CD4-positive, CD25-positive, alpha-beta regulatory T cell (primary cell): ENCODE results near the gene ME3. TPM values are rescaled to one million over a fixed set of nuclear protein-coding genes. Genes with fewer than 3 reads are reported as not detected.
A peak's percentile ranks its signal among the peaks of the same experiment; 100 is the strongest.

Source experiments
- ATAC-seq, 2 donors: fragments of 150-1000 bp; cut with Tn5 transposase; one replicate each; pipeline ENCODE4 v1.10.0; 2021; ENCODE audit warnings: low read depth in 2 of 2, moderate number of reproducible peaks in 2 of 2, moderate library complexity in 1 of 2
- DNase-seq, 3 donors: peaks; one replicate each; pipeline versions ENCODE4 v3.0.0 to v3.0.0-alpha.2; 2012 to 2022; ENCODE audit warnings: mixed read lengths in 1 of 3
- H3K27ac ChIP-seq: one replicate; pipeline ENCODE4 v1.7.0; 2013; ENCODE audit warnings: mild to moderate bottlenecking, low read length; ENCODE audit not compliant: insufficient read depth, poor library complexity, severe bottlenecking
- H3K27me3 ChIP-seq: one replicate; pipeline ENCODE4 v1.7.0; 2013; ENCODE audit warnings: low read length; ENCODE audit not compliant: control insufficient read depth, insufficient read depth
- H3K36me3 ChIP-seq: one replicate; pipeline ENCODE4 v1.7.0; 2013; ENCODE audit warnings: mild to moderate bottlenecking, low read length, moderate library complexity; ENCODE audit not compliant: control insufficient read depth, insufficient read depth
- H3K4me1 ChIP-seq: 2 replicates; pipeline ENCODE4 v1.7.0; 2013; ENCODE audit warnings: mild to moderate bottlenecking, low read length; ENCODE audit not compliant: insufficient read depth, control insufficient read depth, poor library complexity, severe bottlenecking
- H3K4me3 ChIP-seq: one replicate; pipeline ENCODE4 v1.7.0; 2013; ENCODE audit warnings: low read depth, mild to moderate bottlenecking, low read length, moderate library complexity
- H3K9me3 ChIP-seq, 2 experiments: 1 replicate in 1 of 2; 2 replicates in 1 of 2; pipeline ENCODE4 v1.7.0; 2013; ENCODE audit warnings: low read length in 2 of 2, mild to moderate bottlenecking in 1 of 2, moderate library complexity in 1 of 2; ENCODE audit not compliant: control insufficient read depth in 2 of 2
- H3K27ac Mint-ChIP-seq, 3 donors: one replicate each; pipeline ENCODE4 v1.8.0; 2020 to 2022; ENCODE audit warnings: mild to moderate bottlenecking in 3 of 3, mixed read lengths in 3 of 3, moderate library complexity in 2 of 3
- H3K27me3 Mint-ChIP-seq: one replicate; pipeline ENCODE4 v1.8.0; 2022; ENCODE audit warnings: mild to moderate bottlenecking, mixed read lengths
- H3K36me3 Mint-ChIP-seq: one replicate; pipeline ENCODE4 v1.8.0; 2020; ENCODE audit warnings: mixed read lengths
- H3K4me1 Mint-ChIP-seq, 4 donors: one replicate each; pipeline ENCODE4 v1.8.0; 2020 to 2022; ENCODE audit warnings: mixed read lengths in 4 of 4, mild to moderate bottlenecking in 1 of 4
- H3K4me3 Mint-ChIP-seq, 4 donors: one replicate each; pipeline ENCODE4 v1.8.0; 2020 to 2022; ENCODE audit warnings: mild to moderate bottlenecking in 4 of 4, mixed read lengths in 4 of 4, moderate library complexity in 3 of 4
- H3K9me3 Mint-ChIP-seq, 7 donors: one replicate each; pipeline ENCODE4 v1.8.0; 2020 to 2022; ENCODE audit warnings: mixed read lengths in 7 of 7, mild to moderate bottlenecking in 3 of 7, moderate library complexity in 2 of 7
- polyA plus RNA-seq, 4 donors: library from polyadenylated mRNA; unstranded; fragments of 300-500 nt; fragmentation: Illumina TruSeq; gene quantifications; one replicate each; pipeline ENCODE4 v1.2.3, GENCODE V29; 2021
- total RNA-seq: library from RNA; stranded (reverse); gene quantifications from one replicate; pipeline ENCODE4 v1.2.3, GENCODE V29; 2022

The ME3 gene
- total and polyA plus RNA-seq, 5 donors from 2014 or later: 0.18 to 1.4 (median 0.38) TPM; not detected in 2

DNA sequence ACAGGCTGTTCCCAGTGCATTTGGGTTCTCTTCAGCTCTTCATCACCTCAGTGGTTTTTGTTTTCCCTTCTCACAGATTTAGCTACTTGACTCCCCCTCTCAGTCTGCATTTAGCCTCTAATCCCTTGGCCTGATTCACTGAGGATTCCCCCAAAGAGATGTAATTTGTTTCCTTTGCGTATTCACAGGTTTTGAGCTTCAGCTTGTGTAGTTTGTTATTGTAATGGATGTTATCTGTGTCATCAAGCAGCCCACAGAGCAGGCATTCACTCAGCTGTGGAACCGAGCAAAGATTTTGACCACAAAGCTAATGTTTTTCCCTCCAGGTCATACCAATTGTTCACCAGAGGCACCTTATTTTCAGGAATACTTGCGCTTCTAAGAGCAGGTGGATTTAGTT lies 6.4 kb upstream of the ME3 start:
- H3K4me1 ChIP-seq: no peaks in the 10 kb centered on the region
- H3K27ac Mint-ChIP-seq: no peak overlapping the region
- ATAC-seq: no peak

DNA sequence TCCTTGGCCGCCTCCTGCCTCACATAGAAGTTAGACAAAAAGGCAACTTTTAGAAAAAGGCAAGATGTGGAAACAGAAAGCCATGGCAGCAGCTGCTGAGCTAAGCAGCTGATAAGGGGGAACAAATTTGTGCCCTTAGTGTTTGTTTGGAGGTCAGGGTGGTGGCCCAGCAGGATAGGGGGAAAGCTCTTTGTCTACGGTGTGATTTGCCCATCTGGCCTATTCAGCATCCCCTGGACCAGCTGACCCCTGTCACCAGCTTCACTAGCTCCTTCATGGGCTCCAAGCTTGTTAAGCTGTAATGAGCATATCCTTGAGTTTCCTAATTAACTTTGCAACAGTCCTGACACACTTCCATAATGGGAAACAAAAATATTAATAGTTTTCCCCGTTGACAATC lies 5.9 kb upstream of the ME3 start:
- Histone ChIP-seq H3K36me3 (no peaks in the 10 kb centered on the region), H3K4me1 (no peaks in the 10 kb centered on the region), H3K9me3 (no peaks in the 10 kb centered on the region), H3K27me3 (no peaks in the 10 kb centered on the region), H3K27ac (no peak overlapping the region), H3K4me3 (no peak overlapping the region)
- Mint-ChIP-seq H3K4me3 (no peak overlapping the region), H3K4me1 (peaks cover 0 to under 1% (median 0%) of the 10 kb centered on the region in 4 donors), H3K27ac (no peak overlapping the region), H3K36me3 (no peaks in the 10 kb centered on the region), H3K9me3 (no peaks in the 10 kb centered on the region), H3K27me3 (peaks cover 3% of the 10 kb centered on the region)
- no peak for DNase-seq
- no peak for ATAC-seq

More for the DNA sequence above, 6.4 kb upstream of the ME3 start:
- DNase-seq: no peak
- Histone ChIP-seq H3K36me3 (no peaks in the 10 kb centered on the region), H3K9me3 (no peaks in the 10 kb centered on the region), H3K27me3 (no peaks in the 10 kb centered on the region), H3K27ac (no peak overlapping the region), H3K4me3 (no peak overlapping the region)
- H3K4me1 Mint-ChIP-seq: no peaks in the 10 kb centered on the region
- no peaks in the 10 kb centered on the region for H3K9me3 Mint-ChIP-seq
- no peaks in the 10 kb centered on the region for H3K27me3 Mint-ChIP-seq
- no peak overlapping the region for H3K4me3 Mint-ChIP-seq
- no peaks in the 10 kb centered on the region for H3K36me3 Mint-ChIP-seq

DNA sequence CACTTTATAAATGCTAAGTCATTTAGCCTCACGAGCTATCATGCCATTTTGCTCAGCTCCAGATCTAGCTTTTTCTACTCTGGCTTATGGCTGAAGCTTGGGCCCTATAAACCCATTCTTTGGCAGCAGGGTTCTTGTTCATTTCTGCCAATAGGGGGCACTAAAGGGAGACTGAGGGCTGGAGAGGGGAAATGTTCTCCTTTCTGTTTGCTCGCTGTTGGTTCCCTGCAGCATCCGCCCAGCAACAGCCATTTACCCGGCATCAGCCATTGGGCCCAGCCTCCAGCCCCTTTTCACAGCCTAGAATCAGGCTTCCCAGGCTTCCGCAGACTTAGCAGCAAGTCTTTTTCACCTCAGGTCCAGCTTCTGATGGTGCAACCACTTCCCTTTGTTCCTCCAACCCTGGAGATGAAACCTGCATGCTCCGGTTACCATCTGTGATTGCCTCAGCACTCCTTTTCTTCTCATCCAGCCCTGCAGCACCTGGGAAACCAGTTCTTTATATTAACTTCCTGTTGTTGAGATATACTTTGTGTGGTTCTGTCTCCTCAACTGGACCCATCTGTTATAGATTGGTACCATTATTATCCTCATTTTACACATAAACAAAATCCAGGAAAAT lies 4.2 kb upstream of the ME3 start:
- peaks cover 3% of the 10 kb centered on the region for H3K4me1 ChIP-seq
- DNase-seq: no peak
- H3K27ac ChIP-seq: no peak overlapping the region
- Mint-ChIP-seq H3K9me3 (peaks cover 0 to 2% (median 0%) of the 10 kb centered on the region in 7 donors), H3K27me3 (peaks cover 14% of the 10 kb centered on the region), H3K4me1 (peaks cover 0 to 10% (median 2%) of the 10 kb centered on the region in 4 donors), H3K36me3 (no peaks in the 10 kb centered on the region), H3K4me3 (no peak overlapping the region), H3K27ac (no peak overlapping the region)
- no peaks in the 10 kb centered on the region for H3K27me3 ChIP-seq
- H3K4me3 ChIP-seq: no peak overlapping the region
- ATAC-seq: no peak
- no peaks in the 10 kb centered on the region for H3K9me3 ChIP-seq
- H3K36me3 ChIP-seq: no peaks in the 10 kb centered on the region

DNA sequence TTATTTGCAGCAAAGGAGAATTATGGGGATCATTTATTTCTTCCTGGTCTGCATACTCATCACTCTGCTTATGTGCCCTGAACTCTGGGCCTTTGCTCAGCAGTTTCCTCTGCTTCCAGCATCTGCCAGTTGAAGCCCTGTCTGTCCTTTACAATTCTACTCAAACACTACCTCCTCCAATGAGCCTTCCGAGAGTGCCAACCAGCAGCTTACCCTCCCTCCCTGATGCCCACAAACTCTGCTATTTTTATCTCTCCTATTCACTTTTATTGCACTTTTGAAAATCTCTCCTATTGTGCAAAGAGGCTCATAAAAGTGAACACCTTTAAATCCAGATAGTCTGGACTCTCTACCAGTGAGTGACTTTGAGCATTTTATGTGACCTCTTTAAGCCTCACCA lies 3.6 kb upstream of the ME3 start:
- H3K36me3 Mint-ChIP-seq: no peaks in the 10 kb centered on the region
- ATAC-seq (no peak), DNase-seq (no peak)
- Histone ChIP-seq H3K4me3 (no peak overlapping the region), H3K4me1 (peaks cover 3% of the 10 kb centered on the region), H3K27ac (no peak overlapping the region), H3K27me3 (no peaks in the 10 kb centered on the region), H3K9me3 (no peaks in the 10 kb centered on the region), H3K36me3 (no peaks in the 10 kb centered on the region)
- no peak overlapping the region for H3K4me3 Mint-ChIP-seq
- peaks cover 0 to 10% (median 5%) of the 10 kb centered on the region in 4 donors for H3K4me1 Mint-ChIP-seq
- H3K9me3 Mint-ChIP-seq: peaks cover 0 to 2% (median 0%) of the 10 kb centered on the region in 7 donors
- H3K27me3 Mint-ChIP-seq: peaks cover 19% of the 10 kb centered on the region
- no peak overlapping the region for H3K27ac Mint-ChIP-seq

DNA sequence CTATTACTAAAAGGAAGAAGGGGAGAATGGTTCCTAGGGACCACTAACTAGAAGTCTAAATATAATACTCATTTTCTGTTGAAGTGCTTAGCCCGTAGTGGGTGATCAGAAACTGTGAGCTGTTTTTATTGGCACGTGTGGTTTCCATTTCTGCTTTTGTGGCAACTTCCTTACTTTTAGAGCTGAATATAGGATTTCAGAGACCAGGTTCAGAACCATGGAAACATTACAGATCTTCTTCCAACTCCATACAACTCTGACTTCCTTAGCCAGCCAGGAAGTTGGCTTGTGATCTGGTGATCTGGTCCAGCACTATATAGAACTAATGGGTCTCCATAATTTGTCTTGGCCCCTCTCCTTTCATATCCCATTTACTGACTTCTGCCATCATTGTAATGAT lies 2.6 kb upstream of the ME3 start:
- Histone ChIP-seq H3K27ac (no peak overlapping the region), H3K9me3 (no peaks in the 10 kb centered on the region), H3K36me3 (no peaks in the 10 kb centered on the region), H3K27me3 (peaks cover 2% of the 10 kb centered on the region), H3K4me1 (peaks cover 3% of the 10 kb centered on the region), H3K4me3 (no peak overlapping the region)
- Mint-ChIP-seq H3K9me3 (peaks cover 0 to 2% (median 0%) of the 10 kb centered on the region in 7 donors), H3K27ac (no peak overlapping the region), H3K4me1 (peaks cover 0 to 10% (median 5%) of the 10 kb centered on the region in 4 donors), H3K36me3 (no peaks in the 10 kb centered on the region), H3K27me3 (peaks cover 28% of the 10 kb centered on the region), H3K4me3 (no peak overlapping the region)
- DNase-seq (no peak), ATAC-seq (no peak)

DNA sequence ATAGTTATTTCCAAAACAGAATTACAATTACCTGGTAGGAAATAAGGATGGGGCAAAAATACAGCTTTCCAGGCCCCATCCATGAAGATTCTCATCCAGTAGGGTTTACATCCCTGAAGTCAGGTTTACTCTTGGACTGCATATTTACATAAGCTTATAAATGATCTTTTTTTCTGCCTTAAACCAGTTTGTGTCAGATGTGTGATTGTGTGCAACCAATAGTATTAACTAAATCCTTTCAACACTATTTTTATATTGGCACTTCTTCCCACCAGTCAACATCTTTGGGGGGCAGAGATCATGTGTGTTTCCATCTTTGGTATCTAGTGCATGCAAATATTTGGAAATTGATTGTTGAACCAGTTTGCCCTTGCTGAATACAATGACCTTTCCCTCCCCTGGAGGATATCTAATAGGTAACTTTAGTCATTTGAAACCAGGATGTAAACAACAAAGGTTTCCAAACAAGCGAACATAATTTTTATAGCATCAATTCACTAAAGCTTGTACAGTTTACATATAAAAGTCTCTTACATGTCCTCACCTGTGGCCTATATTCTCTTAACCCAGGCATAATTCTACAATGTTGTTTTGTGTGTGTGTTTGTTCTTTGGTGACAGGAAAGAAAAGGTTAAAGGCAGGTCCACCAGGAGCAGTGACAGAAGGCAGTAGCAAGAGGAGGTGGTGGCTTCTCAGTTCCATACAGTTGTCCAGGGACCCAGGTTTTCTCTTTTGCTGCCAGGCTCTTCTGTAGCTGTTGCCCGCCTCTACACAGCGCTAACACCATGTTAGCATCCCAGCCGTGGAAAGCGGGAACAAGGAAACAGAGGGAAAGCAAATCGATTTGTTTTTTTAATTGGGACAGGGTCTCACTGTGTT lies 1.7 kb upstream of the ME3 start:
- ATAC-seq: no peak
- Histone ChIP-seq H3K4me1 (peaks cover 3% of the 10 kb centered on the region), H3K9me3 (no peaks in the 10 kb centered on the region), H3K27ac (no peak overlapping the region), H3K27me3 (peaks cover 5% of the 10 kb centered on the region), H3K36me3 (no peaks in the 10 kb centered on the region), H3K4me3 (no peak overlapping the region)
- DNase-seq: no peak
- peaks cover 0 to 10% (median 5%) of the 10 kb centered on the region in 4 donors for H3K4me1 Mint-ChIP-seq
- no peak overlapping the region for H3K4me3 Mint-ChIP-seq
- no peaks in the 10 kb centered on the region for H3K36me3 Mint-ChIP-seq
- no peak overlapping the region for H3K27ac Mint-ChIP-seq
- peaks cover 0 to 2% (median 0%) of the 10 kb centered on the region in 7 donors for H3K9me3 Mint-ChIP-seq
- H3K27me3 Mint-ChIP-seq: peaks cover 35% of the 10 kb centered on the region

DNA sequence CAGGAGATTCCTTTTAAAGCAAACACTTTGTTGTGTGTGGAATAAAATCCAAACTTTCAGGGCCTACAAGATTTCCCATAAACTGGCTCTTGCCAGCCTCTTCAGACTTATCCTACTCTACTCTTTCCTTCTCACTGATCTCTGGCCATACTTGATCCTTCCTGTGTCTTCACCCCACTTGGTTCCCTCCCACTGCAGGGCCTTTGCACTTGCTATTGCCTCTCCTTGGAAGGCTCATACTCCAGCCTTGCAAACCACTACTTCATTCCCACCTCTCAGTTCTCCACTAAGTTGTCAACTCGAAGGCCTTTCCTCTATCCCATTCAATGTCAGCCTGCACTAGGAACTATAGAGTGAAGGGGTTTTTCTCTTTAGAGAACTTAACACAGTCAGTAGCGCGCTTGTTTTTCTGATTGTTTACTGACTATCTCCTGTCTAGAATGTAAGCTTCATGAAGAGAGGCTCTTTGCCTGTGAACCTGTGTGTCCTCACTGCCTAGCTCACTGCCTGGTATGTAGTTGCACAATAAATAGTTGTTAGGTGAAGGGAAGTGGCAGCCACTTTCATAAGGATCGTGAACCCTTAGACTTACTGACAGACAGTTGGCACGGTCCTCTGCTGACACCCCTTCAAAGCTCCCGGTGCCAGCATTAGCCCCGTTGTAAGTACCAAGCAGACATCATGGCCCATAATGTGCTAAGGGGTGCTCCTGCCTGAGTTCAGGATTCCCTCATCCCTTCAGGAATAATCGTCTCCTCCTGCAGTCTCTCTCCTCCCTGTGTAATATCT lies 833 bp upstream of the ME3 start:
- H3K4me3 Mint-ChIP-seq: peak overlapping the region in 2 of 4 donors; percentile 28 to 74
- Histone ChIP-seq H3K4me1 (peaks cover 3% of the 10 kb centered on the region), H3K9me3 (no peaks in the 10 kb centered on the region), H3K36me3 (no peaks in the 10 kb centered on the region), H3K4me3 (no peak overlapping the region), H3K27me3 (peaks cover 10% of the 10 kb centered on the region), H3K27ac (no peak overlapping the region)
- peaks cover 0 to 10% (median 5%) of the 10 kb centered on the region in 4 donors for H3K4me1 Mint-ChIP-seq
- DNase-seq: no peak
- no peaks in the 10 kb centered on the region for H3K36me3 Mint-ChIP-seq
- peaks cover 35% of the 10 kb centered on the region for H3K27me3 Mint-ChIP-seq
- no peak overlapping the region for H3K27ac Mint-ChIP-seq
- H3K9me3 Mint-ChIP-seq: peaks cover 0 to 2% (median 0%) of the 10 kb centered on the region in 7 donors
- ATAC-seq: no peak
